Femur (tissue), 1 donor: ENCODE data around the gene DPP10.
A peak's percentile ranks its signal among the peaks of the same experiment; 100 is the strongest.
"Not testable (repeated sequence)": the region's sequence is repeated elsewhere in the genome, so short reads cannot be mapped to it uniquely, and the experiment has no call there.

ENCODE experiments used
- DNase-seq: peaks from one replicate; pipeline ENCODE4 v3.0.0-alpha.2; 2017

DPP10 gene

GRCh38 chr2:114517580-114517979, 75.1 kb downstream of the DPP10 start:
- no peak for DNase-seq

- DNase-seq = no peak
These were observed 76.3 kb downstream of the DPP10 start for GRCh38 chr2:114518738-114519137.

GRCh38 chr2:114522612-114523011, 80.2 kb downstream of the DPP10 start:
- not testable (repeated sequence) for DNase-seq

DNA sequence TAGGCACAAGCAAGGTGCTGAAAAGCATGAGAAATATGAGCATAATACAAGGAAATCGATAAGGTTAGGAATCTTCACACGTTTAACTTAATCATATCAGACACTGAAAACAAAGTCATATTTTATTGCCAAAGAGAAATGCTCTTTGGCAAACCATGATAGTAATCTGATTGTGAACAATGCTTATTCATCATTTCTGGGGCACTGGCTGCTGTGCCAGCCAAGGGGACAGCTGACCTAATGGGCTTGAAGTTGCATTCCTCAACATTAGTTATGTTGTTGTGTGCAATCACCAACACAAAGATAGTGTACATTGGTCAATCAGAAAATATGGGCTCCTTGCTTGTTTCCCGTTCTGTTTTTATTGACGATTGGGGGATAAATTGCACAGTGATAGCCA, 83.5 kb downstream of the DPP10 start:
- no peak for DNase-seq

DNA sequence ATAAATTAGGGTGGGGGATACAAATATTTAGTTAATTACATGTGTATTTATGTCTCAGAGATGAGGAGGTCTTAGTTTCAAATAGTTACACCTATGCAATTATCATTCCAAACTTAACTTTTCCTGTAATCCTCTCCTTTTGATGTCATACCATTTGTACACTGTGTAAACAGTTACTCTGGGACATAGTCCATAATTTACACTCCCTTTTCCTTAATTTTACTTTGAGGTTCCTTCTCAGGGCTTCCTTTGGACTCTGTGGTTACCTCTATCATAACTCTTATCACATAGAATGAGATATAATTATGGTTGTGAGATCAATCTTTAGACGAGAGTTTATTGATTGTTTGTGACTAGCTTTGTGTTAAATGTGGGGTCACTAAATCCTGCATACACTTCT, 84.4 kb downstream of the DPP10 start:
- DNase-seq = no peak

DNA sequence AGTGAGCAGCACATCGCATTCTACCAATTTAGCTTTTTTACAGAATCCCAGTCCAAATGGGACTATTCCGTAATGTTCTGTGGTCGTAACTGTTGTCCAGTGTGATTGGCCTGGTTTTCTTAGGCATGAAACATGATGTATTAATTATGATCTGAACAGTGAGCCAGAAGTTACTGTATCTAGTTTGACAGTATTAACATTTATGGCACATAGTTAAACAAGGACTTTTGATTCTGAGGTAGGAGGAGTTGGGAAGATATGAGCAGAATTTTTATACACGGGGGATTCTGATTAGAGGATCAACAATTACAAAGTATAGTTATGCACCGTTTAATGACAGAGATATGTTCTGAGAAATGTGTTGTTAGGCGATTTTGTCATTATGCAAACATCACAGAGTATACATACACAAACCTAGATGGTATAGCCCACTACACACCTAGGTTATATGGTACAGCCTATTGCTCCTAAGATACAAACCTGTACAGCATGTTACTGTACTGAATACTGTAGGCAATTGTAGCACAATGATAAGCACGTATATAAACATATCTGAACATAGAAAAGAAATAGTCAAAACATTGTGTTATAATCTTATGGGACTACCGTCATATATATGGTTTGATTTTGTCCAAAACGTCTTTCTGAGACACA, 85.0 kb downstream of the DPP10 start:
- no peak for DNase-seq

- DNase-seq = no peak
These were observed 92.0 kb downstream of the DPP10 start for GRCh38 chr2:114534116-114535084.

- DNase-seq = no peak
These were observed 95.3 kb downstream of the DPP10 start for GRCh38 chr2:114537777-114538176.

DNA sequence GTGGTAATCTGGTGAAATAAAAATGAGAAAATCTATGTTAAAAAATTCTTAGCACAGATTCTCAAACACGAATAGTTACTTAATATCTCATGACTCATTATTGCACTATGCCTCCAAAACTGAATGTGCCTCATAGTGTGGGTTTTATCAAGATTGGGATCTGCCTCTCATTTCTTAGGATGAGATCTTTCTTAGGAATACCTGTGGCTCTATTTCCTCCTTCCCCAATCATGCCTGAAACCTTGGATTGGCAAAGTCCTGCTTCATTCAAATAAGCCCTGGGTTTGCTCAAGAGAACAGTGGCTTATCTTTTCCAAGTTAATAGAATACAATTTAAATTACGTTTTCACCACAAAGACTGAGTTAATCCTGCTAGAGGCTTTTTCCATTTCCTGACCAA, 100.3 kb downstream of the DPP10 start:
- DNase-seq = no peak

DNA sequence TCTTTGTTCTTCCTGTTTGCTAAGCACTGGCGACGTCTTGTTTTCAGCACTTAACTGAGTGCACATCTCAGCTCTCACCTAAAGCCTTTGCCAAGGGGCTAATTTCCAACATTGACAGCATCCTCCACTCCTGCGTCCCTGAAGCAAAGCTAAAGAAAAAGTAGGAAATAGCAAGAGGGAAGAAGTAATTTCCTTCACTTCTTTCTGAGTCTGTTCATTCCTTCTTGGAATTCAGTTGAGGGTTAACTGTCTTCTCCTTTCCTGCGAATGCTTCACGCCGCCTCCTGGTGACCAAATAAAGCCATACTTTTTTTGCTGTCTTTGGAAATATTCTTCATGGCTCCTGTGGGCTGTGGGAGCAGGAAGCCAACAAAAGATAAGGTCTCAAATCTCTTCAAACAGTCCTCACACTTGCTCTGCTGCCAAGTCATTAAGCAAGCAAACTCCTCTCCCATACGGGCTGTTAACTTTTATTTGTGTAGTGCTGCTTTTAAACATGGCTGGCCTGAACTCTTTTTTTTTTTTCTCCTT, 100.9 kb downstream of the DPP10 start:
- DNase-seq = peak; percentile 65

GRCh38 chr2:114545052-114545451, 102.6 kb downstream of the DPP10 start:
- no peak for DNase-seq

GRCh38 chr2:114546531-114546930, 104.1 kb downstream of the DPP10 start:
- DNase-seq = no peak

GRCh38 chr2:114548151-114548550, 105.7 kb downstream of the DPP10 start:
- DNase-seq = no peak

- DNase-seq = no peak
These were observed 107.9 kb downstream of the DPP10 start for GRCh38 chr2:114550364-114550763.

- peak; percentile 61 for DNase-seq
These were observed 108.7 kb downstream of the DPP10 start for GRCh38 chr2:114550895-114551793.

- no peak for DNase-seq
These were observed 110.6 kb downstream of the DPP10 start for GRCh38 chr2:114553027-114553426.

DNA sequence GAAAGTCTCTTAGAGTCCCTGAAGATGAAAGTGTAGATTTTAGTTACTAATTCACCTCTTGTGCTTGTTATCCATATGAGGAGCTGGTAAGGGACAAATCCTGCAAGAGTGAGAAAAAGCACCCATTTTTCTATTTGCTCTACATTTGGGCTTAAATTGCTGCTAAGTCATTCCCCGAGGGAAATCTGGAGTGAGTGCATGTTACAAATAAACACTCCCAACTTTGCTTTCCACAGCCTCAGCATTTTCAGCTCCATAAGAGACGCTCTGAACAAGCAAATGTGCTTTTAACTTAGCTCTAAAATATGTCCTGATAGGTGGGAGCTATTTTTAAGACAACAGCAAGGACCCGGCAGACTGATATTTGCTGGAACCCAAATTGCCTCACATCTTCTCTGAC, 126.7 kb downstream of the DPP10 start:
- no peak for DNase-seq

DNA sequence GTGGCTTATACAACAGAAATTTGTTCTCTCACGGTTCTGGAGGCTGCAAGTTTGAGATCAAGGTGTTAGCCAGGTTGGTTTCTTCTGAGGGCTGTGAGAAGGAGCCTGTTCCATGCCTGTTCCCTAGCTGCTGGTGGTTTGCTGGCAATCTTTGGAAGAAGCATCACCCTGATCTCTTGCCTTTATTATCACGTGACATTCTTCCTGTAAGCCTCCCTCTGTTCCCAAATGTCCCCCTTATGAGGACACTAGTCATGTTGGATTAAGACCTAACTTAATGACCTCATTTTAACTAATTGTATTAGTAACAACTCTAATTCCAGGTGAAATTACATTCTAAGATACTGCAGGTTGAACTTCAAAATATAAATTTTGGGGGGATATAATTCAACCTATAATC, 135.2 kb downstream of the DPP10 start:
- no peak for DNase-seq

- DNase-seq = no peak
These were observed 137.1 kb downstream of the DPP10 start for GRCh38 chr2:114579542-114579941.

- DNase-seq = no peak
These were observed 138.2 kb downstream of the DPP10 start for GRCh38 chr2:114580691-114581090.

DNA sequence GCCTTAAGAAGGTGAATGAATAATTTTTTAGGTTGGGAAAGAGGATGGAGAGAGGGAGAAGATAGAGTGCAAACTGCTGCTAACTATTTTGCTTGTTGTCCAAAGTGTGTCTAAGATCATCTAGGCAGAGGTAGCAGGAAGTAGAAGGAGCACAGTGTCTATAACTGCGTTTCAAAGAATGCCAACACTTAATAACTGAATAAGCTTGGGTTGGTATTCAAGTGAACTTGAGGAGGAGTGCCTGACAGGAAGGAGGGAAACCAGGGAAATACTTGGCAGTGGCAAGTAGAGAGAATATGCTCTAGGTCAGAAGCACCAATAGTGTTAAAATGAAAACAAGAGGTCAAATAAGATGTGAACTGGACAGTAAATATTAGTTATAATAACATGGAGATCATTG, 155.9 kb downstream of the DPP10 start:
- DNase-seq = no peak

GRCh38 chr2:114609203-114609602, 166.8 kb downstream of the DPP10 start:
- no peak for DNase-seq

- no peak for DNase-seq
These were observed 167.4 kb downstream of the DPP10 start for GRCh38 chr2:114609801-114610200.
